C1 segment of cervical spinal cord (tissue), 14 donors: ENCODE data around the gene PTPN1.
"Not testable (repeated sequence)": the region's sequence is repeated elsewhere in the genome, so short reads cannot be mapped to it uniquely, and the experiment has no call there.

Experiments
- DNase-seq, 14 donors: peaks; one replicate each; lab custom pipeline; 2025; lab: John Stamatoyannopoulos, UW

PTPN1 gene

GRCh38 chr20:50481741-50482140 lies 28.4 kb upstream of the PTPN1 start:
- DNase-seq = no peak

GRCh38 chr20:50482396-50482981 lies 27.7 kb upstream of the PTPN1 start:
- no peak for DNase-seq

DNA sequence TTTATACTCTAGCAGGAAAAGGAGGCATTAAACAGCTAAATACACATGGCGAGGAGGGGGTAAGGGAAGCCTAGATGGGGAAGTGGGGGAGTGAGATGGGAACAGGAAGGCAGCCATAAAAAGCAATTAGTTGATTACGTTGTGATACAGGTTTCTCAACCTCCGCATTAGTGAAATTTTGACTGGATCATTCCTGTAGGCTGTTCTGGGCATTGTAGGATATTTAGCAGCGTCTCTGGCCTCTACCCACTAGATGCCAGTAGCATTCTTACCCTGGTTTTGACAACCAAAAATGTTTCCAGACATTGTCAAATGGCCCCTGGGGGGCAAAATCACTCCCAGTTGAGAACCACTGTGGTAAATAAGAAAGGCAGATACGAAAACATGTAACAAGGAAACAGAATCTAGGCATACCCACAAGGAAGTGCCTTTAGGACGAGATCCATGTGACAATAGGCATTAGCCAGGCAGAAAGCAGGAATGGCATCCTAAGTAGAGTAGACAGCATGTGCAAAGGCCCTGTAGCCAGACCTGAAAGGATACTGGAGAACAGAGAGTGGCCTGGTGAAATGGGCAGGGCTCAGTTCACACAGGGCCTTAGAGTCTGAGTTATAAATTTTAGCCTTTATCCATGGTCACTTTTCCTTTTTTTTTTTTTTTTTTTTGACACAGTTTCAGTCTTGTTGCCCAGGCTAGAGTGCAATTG lies 25.8 kb upstream of the PTPN1 start:
- no peak for DNase-seq

DNA sequence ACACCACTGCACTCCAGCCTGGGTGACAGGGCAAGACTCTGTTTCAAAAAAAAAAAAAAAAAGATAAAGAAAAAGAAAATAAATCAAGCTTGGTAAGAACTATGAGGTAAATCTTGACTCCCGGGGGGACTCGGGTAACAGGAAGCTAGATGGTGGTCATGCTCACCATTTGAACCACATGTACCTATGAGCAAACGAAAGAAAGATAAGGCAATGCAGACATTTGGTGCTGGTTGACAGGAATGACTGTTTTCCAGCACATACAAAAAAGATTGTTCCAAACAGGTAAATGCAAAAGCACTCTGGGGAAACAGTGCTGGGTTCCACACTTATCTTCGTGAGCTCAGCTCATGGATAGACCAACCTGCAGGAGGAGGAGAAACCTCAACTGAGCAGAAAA lies 22.8 kb upstream of the PTPN1 start:
- DNase-seq = no peak

GRCh38 chr20:50488236-50488806 lies 21.9 kb upstream of the PTPN1 start:
- DNase-seq = no peak

DNA sequence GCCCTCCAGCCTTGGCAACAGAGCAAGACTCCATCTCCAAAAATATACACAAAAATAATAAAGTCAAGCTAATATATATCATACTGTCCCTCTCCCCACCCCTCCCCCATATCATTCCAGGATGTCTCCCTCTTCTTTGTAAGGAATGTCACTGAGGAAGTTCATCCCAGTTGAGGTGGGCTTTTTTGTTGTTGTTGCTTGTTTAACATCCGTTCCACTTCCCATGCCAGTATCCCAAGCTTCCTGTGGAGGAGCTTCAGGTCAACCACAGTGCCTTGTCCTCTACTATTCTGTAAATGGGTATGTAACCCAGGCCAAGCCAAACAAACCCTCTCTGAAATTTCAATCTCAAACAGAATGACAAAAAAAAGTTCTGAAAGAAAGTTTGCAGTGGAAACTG lies 19.0 kb upstream of the PTPN1 start:
- DNase-seq = no peak

- DNase-seq = no peak
Observed at GRCh38 chr20:50491926-50492634, 18.1 kb upstream of the PTPN1 start.

DNA sequence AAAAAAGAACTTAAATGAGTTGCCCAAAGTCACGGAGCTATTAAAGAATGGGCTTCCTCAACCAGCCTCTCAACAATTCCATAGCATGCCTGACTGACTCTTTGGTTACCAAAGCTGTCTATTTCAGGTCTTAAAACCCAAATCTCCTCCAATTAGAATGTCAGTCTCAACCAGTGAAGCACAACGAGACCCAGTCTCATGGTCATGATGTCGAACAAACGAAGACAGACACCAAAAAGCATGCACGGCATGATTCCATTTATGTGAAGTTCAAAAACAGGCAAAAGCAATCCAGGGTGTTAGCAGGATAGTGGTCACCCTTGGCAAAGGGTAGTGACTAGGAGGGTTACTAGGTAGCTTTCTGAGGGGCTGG lies 16.3 kb upstream of the PTPN1 start:
- DNase-seq = no peak

- no peak for DNase-seq
Observed at GRCh38 chr20:50494428-50494827, 15.8 kb upstream of the PTPN1 start.

DNA sequence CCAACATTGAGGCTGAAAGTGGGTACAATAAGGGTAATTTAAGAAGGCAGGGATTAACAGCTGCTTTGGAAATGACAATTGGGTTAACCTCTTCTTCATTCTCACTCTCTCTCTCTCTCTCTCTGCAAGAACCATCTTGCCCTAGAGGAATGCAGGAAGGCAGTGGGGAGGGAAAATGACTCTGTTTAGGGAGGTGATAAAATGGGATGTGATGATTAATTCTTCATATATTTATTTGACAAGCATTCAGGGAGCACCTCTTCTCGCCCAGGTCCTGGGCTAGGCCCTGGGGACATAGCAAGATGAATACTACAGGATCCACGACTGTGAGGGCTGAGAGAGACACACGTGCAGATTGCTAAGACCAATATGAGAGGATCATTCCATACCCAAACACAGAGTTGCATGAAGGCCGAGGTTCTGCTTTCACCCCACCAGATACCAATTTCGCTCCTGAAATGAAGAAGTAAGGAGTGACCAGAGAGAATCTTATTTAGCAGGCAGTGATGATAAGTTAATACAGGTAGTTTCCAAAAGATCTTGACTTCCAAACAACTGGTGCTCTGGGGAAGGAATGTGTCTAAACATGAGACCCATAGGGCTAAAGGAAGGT lies 13.3 kb upstream of the PTPN1 start:
- DNase-seq = no peak

GRCh38 chr20:50498071-50498776 lies 12.0 kb upstream of the PTPN1 start:
- no peak for DNase-seq

- DNase-seq = no peak
Observed at GRCh38 chr20:50499938-50500337, 10.2 kb upstream of the PTPN1 start.

- no peak for DNase-seq
Observed at GRCh38 chr20:50501972-50502745, 8.0 kb upstream of the PTPN1 start.

DNA sequence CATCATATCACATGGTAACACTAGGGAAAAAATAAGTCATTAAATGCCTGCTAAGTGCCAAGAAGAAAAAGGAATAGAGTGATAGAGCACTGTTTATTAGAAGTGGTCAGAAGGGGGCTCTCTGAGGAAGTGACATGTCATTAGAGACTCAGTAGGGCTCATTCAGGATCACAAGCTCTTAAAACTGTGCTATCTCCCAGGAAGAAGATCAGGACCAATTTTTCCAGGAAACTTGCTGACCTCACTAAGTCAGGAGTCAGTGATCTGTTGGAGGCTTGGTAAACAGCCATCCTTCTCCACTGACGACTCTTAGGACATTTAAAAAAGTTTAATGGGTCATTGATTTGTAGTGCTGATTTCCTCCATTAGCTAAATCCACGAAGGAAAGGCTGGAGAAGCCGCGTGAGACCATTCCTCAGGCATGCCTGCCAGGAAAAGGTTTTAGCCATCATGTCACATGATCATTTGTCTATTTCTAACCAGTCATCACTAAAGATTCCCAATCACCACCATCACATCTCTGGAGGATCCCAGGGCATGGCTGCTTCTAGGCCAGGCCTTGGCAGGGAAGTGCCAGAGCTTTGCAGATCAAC lies 5.9 kb upstream of the PTPN1 start:
- DNase-seq = no peak

DNA sequence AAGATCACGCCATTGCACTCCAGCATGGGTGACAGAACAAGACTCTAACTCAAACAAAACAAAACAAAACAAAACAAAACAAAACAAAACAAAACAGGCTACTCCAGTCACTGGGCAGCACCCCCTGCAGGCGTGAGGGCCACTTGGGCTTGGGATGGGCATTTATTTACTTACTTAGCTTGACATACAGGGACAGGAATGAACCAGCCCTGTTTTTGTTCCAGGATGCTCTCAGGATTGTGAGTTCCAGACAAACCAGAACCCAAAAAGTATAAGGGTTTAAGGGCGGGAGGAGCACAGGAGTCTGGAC lies 4.0 kb upstream of the PTPN1 start:
- no peak for DNase-seq

GRCh38 chr20:50507745-50508144 lies 2.4 kb upstream of the PTPN1 start:
- not testable (repeated sequence) for DNase-seq

- DNase-seq = no peak
Observed at GRCh38 chr20:50508171-50508755, 1.9 kb upstream of the PTPN1 start.

DNA sequence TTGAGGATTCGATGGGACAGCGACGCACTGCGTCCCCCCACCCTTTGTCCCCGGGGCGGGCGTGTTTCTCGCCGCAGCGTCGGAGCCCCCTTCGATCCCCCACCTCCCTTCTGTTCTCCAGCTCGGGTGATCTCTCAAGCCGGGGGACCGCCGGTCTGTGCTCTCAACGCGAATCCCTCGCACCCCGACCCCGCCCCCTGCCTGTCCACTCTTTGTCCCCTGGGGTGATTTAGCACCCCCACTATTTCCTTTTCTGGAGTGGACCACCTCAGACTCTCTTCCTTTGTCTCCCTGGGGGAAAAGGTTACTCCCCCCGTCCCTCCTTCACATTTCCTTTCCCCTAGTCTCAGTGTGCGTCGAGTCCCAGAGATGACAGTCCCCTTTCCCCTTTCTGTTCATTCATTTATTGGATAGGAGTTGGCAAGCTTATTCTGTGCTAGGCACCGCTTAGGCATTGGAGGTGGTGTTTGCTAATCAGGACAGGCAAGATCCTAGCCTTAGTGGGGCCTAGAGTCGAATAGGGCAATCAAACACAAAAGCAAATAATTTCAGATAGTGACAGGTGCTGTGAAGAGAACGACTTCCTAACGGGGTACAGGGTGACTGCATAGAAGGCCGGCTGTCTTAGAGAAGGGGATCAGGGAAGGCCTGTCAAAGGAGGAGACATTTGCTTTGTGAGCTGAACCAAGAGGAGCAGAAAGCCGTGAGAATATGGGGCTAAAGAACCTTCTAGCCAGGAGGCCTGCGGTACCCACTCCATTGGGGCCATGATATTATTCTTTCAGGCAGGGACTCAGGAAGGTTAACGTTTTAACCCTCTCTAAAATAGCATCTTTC lies 741 bp downstream of the PTPN1 start:
- DNase-seq = peak in 2 of 14 donors; percentile 40 to 42

DNA sequence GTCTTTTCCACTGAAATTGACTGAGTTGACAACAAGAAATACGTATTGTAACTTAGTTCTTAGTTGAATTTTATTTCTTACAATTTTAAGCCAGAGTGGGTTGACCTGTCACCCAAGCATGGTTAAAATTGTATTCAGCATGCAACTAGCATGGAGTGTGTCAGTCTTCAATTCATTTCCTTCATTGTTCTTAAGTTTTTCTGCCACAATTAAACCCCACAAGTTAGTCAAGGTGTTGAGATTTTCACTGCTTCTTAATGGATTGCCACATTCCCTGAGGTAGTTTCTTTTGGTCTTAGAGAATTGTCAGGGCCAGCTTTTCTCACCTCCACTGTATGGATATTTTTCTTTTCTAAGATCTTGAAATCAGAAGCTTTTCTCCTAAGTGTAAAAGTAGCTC lies 2.1 kb downstream of the PTPN1 start:
- no peak for DNase-seq
